Glomerular visceral epithelial cell (primary cell): ENCODE measurements around the gene EYA2.

Experiments used
- DNase-seq: peaks from one replicate; pipeline ENCODE4 v3.0.0-alpha.2; 2016; ENCODE audit errors: extremely low spot score

Gene EYA2

DNA sequence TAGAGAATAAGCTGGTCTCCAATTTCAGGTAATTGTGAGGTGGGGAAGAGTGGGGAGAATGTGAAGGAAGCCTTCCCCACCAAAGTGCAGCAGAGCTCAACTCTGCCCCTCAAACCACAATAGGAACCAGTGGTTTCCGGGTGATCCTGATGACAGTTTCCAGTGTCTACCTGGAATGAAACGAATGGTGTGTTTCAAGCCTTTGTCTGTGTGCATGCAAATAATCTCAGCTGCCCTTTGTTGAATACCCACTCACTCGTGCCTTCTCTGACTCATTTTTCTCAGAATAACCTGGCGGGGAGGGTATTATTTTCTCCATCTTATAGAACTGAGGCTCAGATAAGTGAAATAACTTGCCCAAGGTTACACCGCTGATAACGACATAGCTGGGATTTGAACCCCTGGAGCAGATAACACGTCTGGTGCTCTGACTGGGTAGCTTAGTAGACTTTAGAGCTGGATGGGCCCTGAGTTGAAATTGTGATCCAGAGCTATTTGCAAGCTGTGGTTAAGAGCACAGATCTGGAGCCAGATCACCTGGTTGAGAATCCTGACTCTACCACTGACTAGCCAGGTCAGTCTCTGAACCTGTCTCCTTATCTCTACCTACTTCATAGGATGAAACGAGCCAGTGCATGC lies 85.1 kb downstream of the EYA2 start:
- no peak for DNase-seq

DNA sequence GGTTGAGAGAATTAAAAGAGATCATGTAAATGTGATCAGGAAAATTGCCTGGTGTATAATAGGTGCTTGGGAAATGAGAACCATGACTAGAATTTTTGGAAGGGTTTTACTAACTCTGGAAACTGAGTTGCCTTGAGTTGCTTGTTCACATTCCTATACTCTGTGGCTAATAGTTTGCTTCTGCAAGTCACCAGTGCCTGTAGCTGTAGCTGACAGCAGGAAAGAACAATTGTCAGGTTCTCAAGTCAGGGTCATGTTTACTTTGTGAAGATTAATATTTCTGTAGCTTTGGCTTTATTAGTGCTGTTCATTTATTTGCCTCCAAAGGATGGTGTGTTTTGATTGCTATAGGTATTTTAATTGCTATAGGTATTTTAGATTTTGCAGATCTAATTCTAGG lies 86.5 kb downstream of the EYA2 start:
- no peak for DNase-seq

DNA sequence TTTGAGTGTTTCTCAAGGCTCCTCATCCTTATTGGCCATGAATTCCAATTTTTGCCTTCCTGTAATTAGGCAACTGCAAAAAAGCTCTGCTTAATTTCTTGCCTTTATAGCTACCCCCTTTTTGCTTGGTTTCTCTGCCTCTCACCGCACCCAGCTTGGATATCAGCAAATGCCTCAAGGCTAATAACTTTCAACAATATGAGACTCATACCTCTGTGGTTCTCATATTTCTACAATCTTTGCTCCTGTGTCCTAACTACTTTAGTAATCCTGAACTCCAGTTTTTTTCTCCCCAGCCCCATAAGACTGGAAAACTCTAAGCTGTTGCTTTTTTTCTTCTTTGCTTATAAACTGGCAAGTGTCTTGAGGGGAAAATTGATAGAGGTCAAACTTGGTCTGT lies 88.8 kb downstream of the EYA2 start:
- no peak for DNase-seq

DNA sequence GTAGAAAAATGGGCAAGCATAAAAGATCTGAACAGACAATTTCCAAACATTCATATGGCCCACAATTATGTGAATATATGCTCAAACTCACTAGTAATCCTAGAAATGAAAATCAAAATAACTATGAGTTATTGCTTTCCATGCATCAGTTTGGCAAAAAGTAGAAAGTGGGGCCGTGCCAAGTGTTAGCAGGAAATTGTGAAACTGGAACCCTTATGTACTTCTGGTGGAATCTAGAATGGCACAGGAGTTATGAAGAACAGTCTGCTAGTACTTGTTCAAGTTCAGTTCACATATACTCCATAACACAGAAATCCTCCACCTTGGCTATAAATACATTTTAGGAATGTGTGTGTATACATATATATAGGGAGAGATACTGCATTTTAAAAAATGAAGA lies 89.8 kb downstream of the EYA2 start:
- no peak for DNase-seq

DNA sequence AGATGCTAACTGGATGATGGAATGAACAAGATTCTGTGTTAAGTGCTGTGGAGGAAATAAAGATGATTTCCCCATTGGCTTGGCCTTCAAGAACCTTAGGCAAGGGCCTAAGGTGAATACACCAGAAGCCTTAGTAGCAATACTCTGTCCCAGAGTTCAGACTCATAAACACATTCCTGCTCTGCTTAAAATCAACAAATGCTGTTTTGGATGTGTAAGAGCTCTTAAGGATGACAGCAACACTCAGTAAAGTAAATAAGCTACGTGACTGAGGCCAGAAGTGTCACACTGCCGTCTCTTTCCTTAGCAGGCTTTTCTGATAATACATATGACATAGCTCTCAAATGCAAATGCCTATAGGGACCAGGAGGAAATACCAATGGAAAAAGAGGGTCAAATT lies 90.6 kb downstream of the EYA2 start:
- DNase-seq, result no peak

DNA sequence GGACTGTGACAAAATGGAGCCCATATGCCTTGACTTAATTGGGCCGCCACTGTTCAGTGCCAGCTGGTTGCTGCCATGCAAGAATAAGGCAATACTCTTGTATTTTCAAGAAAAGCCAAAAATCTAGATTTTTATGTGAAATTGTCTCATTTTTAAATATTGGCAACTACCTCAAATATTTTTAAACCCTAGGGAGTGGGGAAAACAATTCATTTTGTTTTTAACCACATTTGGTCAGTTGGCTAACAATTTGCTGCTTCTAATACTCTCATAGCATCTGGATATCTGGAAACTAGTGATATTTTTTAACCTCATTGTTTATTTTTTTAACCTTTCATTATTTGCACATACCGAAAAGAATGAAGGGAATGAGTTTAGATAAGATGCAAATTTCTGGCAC lies 91.0 kb downstream of the EYA2 start:
- DNase-seq, result no peak

DNA sequence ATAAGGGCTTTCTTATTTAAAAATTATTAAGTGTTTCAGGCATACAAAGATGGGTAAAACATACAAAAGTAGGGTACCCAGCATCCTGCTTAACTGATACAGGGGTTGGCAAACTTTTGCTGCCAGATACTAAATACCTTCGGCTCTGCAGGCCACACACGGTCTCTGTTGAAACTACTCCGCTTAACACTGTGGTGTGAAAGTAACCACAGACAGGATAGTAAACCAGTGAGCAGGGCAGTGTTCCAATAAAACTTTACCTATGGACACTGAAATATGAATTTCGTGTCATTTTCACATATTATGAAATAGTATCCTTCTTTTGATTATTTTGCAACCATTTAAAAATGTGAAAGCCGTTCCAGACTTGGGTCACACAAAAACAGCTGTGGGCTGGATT lies 92.4 kb downstream of the EYA2 start:
- DNase-seq, result no peak

DNA sequence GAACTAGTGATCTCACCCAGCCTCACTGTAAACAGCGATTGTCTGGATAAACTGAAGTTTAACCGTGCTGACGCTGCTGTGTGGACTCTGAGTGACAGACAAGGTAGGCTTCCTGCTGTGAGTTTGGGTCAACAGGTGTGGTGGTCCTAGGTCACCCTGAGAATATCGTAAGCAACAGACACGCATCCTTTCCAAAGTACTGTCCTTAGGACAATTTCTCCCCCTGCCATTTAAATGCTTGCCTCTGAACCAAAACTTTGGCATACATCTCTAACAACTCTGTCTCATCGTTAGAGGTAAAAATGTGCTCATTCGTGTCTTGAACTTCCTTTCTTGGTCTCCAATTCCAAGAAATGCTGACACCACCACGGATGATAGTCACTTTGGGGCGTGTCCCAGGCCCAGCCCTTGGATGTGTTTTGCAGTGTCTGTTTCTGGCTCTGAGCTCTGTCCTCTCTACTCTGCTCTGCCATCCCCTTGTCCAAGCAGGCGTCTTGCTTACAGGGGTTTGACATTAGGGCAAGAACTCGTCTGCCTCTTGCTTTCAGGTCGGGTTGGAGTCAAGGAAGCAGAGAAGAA lies 95.5 kb downstream of the EYA2 start:
- no peak for DNase-seq

DNA sequence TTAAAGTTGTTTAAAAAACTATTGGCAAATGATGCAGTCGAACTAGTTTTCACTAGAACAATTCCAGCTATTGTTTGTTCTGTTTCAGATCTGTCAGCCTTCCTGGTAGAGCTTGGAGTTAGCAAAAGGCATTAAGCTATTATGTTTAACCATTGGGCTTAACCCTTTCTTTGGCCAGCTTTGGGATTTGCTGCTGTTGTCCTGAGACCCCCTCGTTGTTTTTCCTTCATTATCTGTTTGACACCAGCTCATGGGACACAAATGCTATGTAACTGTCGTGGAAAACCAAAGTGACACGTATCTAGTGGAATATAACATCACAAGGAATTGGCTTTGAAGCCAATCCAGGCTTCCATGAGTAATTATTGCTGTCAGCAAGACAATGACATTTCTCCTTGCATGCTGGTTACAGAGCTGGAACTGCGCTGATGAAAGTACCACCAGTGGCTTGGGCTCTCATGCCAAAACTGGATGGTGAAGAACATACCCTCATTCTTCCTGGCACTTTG lies 96.0 kb downstream of the EYA2 start:
- no peak for DNase-seq

DNA sequence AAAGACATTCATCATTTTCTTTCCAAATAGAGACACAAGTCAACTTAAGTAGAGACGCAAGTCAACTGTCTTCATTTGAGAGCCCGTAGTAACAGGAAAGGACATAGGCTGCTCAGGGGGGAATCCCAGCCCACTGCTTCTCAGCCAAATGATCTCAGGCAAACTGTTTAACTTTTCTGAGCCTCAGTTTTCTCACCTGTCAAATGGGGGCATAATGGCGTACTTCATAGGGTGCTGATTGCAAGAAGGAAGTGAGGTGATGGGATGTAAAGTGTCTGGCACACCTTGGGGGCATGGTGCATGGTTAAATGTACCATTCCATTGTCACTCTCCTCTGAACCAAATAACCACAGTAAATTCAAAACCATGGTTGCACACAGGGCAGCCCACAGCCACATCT lies 96.5 kb downstream of the EYA2 start:
- DNase-seq, result no peak

DNA sequence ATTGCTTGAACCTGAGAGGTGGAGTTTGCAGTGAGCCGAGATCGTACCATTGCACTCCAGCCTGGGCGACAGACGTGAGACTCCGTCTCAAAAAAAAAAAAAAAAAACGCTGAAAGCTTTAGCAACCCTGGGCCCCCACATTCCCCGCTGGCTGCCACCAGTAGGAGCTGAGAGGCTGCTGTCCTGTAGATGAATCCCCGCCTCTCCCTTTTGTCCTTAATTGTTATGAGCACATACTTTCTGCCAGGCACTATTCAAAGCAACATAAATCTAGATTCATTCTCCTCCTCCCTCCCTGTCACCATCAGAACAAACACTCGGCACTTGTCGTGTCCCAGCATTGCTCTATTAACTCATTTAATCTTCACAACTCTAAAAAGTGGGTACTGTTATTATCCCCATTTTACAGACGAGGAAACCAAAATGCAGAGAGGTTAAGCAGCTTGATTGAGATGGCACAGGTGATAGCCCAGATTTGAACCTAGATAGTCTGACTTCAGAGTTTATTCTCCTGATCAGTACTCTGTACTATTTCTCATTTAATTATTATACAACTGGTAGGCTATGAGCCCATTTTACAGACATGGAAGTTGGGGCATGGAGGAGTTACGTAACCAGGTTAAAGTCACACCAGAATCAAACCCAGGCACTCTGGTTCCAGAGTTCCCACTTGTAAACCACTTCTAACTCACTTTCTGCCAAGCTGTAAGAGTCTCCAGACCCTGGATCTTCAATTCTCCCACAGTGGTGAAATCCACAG lies 97.4 kb downstream of the EYA2 start:
- DNase-seq, result no peak

DNA sequence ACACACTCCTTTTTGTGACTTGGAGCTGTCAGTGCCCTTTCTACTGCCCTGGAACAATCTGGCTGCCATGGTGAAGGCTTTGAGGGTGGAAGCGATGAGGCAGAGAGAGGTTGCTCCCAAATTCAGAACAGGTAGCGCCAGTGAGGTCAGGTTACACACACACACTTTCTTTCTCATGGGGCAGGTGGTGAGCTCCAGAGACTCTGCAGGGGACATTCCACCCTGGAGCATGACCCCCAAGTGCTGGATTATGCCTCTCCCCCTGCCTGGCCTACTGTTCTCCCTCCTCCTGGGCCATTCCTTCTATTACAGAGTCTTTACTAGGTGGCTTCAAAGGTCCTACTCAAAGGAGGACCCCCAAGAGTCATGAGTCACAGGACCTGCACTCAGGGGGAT lies 98.0 kb downstream of the EYA2 start:
- no peak for DNase-seq

DNA sequence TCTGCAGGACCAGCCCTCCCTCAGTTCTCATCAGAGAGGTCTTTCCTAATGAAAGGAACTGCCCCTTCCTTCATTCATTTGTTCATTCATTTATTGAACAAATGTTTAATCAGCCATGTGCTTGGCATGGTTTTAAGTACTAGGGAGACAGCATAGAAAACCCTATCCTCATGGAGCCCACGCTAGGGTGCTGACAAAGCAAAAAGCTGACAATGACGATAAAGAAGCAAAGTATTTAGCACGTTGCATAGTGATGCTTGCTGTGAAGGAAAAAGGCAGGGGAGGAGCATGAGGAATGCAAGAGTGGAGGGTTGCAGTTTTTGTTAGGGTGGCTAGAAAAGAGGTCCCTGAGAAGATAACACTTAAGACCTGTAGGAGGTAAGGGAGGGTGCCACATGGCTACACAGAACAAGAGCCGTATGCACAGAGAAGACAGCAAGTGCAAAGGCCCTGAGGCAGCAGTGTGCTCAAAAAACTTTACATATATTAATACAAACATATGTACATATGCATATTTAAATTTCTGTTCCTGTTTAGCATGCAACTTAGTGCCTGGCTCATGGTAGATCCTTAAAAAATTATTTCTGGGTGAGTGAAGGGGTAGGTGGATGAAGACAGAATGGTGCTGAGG lies 98.9 kb downstream of the EYA2 start:
- DNase-seq, result no peak

DNA sequence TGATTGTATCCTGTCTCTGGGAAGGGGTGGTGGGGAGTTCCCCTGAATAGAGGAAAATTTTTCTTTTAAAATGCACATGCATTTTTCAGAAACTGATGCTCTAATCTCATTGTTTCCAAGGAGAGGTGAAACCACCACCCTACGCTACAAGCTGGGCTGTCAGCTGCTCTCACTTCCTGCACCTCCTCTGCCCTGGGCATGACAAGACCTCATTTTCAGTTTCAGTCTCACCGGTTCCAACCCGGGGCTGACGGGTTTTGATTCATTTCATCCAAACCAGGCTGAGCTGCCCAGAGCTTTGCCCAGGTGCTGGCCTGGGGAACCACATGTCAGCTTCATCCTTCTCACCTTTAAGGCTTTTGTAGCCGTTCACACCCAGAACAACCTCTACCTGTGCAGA lies 99.7 kb downstream of the EYA2 start:
- DNase-seq, result no peak

DNA sequence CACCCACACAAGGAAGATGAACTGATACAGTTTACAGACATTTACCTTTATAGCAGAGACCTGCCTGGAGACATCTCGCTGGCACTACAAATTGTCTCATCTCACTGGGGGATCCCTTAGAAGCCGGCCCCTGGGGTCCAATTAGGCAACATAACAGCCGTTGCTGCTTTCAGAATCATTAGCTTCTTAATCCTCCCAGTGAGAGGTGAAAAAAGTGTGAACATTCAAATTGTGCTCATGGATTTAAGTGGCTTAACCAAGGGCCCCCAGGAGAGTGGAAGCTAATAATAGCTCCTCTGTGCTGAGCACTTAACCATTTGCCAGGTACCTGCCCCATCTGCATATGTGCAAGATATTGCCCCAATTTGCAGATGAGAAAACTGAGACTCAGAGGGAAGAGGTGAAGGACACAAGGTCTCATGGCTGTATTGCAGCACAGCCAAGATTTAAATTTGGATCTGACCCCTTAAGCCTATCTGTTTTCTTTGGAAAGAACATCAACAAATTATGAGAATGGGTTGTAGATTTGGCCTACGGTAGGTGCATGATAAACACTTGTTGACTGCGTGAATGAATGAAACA lies 101.0 kb downstream of the EYA2 start:
- DNase-seq, result no peak

DNA sequence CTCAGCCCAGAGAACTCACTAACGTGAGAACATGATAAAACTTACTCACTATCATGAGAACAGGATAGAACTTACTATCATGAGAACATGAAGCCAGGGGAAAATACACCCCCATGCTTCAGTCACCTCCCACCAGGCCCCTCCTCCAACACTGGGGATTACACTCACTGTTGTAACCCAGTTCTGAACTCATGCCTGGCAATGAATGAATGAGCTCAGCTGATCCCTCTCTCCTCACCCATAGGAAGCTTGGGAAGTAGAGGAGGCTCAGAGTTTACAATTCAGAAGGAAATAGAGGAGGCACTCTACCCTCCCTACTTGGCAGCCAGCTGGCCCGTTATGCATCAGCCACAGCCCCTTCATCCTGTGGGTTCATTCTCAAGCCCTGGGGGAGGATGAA lies 102.5 kb downstream of the EYA2 start:
- DNase-seq, result no peak

DNA sequence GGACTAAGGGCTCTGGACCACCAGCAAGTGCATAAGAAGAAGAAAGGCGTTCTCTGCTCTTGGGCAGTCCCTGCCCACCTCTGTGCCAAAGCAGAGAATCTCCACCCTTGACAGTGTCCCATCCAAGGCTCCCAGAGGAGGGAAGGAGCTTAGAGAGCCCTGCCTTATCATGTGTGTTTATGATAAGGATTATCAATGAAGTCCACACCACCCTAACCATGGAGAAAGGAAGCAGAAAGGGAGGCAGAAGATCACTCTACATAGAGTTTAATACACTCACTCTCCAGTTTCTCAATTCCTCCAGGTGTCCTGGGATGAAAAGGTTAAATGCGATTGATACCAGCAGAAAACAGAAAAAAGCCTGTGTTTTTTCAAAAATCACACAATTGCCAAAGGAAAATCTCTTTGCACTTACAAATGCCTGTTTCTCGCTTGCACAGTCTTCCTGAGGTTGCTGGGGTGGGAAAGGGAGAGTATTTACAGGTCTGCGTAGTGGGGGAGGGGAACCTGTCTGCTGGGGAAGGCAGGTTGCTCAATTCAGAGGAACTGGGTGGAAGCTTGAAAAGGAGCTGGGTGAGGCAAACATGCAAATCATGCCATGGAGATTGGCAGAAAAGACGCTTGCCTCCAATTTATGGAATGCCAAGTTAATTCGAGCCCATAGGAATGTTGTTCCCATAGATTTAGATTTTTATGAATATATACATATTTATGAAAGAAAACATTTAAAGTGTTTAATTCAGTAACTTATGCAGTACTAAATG lies 104.0 kb downstream of the EYA2 start:
- DNase-seq, result no peak

DNA sequence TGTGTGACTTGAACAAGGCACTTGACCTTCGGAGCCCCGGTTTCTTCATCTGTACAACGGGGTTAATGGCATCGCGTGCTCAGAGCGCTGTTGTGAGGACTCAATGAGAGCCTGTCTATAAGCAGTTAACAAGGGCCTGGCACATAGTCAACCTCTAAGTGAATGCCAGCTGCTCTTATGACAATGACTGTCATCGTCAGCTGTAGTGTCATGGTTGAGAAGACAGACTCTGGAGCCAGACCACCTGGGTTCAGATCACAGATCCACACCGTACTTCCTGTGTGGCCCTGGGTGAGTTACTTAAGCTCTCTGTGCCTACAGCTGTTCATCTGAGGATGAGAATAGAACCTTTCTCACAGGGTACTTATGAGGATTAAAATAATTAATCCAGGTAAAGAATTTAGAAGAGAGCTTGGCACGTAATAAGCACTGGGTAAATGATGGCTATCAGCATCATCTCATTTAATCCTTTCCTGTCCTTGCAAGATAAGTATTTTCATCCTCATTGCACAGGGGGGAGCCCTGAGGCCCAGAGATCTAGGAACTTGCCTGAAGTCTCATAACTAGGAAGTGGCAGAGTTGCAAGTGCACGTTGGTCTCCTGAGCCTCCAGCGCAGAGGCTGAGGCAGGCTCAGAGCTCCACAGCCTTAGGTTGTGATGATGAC lies 105.3 kb downstream of the EYA2 start:
- DNase-seq, result no peak

DNA sequence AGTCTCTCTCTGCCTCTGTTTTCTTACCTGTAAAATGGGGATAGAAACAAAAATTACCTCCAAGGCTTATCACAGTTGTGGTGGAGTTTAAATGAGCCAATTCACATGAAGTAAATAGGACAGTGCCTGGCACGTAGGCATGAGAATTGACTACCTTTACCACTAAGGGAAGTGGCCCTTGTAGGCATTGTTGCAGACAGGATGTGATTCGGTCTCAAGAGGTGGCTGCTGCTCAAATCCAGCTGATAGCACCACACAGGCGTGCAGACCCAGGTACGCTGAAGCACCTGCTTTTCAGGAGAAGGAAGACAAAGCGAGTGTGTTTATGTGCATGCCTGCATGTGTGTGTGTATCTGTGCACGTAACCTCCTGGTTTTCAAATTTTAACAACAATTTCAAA lies 108.6 kb downstream of the EYA2 start:
- no peak for DNase-seq

DNA sequence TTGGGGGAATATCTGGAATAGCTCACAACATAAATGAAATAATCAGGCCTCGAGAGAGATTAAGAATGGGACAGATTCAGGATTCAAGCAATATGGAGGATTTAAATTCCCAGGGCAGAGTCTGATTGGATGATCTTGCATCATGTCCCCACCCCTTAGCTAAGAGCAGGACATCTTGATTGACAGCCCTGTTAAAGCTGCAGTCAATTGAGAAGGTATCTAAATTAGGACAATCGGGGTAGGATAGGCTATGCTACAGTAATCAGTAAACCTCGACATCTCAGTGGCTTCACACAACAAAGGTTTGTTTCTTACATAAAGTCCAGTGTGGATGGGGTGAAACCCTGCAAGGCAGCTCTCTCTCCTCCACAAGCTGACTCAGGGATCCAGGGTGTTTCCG lies 109.5 kb downstream of the EYA2 start:
- no peak for DNase-seq
